Glutamatergic neuron (in vitro differentiated cells): Measurements from ENCODE around the gene OR52W1. TPM values are rescaled to one million over a fixed set of nuclear protein-coding genes. Genes with fewer than 3 reads are reported as not detected.
"Not testable (repeated sequence)": the region's sequence is repeated elsewhere in the genome, so short reads cannot be mapped to it uniquely, and the experiment has no call there.

ENCODE experiments used
- DNase-seq: peaks from one replicate; pipeline ENCODE4 v3.0.0; 2022
- H3K27ac Mint-ChIP-seq: one replicate; pipeline ENCODE4 v1.8.0; 2020; ENCODE audit warnings: mild to moderate bottlenecking, mixed read lengths, inconsistent platforms; ENCODE audit not compliant: unreplicated experiment
- H3K27me3 Mint-ChIP-seq: one replicate; pipeline ENCODE4 v1.8.0; 2020; ENCODE audit warnings: mild to moderate bottlenecking, moderate library complexity, mixed read lengths, inconsistent platforms; ENCODE audit not compliant: unreplicated experiment
- H3K36me3 Mint-ChIP-seq: one replicate; pipeline ENCODE4 v1.8.0; 2020; ENCODE audit warnings: mild to moderate bottlenecking, mixed read lengths, inconsistent platforms; ENCODE audit not compliant: unreplicated experiment
- H3K4me1 Mint-ChIP-seq: one replicate; pipeline ENCODE4 v1.8.0; 2020; ENCODE audit warnings: mild to moderate bottlenecking, low read depth, mixed read lengths, inconsistent platforms; ENCODE audit not compliant: unreplicated experiment
- H3K4me3 Mint-ChIP-seq: one replicate; pipeline ENCODE4 v1.8.0; 2020; ENCODE audit warnings: mild to moderate bottlenecking, mixed read lengths, inconsistent platforms; ENCODE audit not compliant: unreplicated experiment
- H3K9me3 Mint-ChIP-seq: one replicate; pipeline ENCODE4 v1.8.0; 2020; ENCODE audit warnings: mild to moderate bottlenecking, moderate library complexity, mixed read lengths, inconsistent platforms; ENCODE audit not compliant: unreplicated experiment
- CTCF ChIP-seq: fragments of 200-600 bp; sonication (generic); IDR thresholded peaks from one replicate; pipeline ENCODE4 v1.5.0; 2021; ENCODE audit not compliant: partially characterized antibody, unreplicated experiment
- total RNA-seq: library from RNA; stranded (reverse); fragmentation: NEBNext Ultra II Directional; extraction: Animal tissue kit (Norgen Biotek cat#: 25700); gene quantifications from one replicate; pipeline ENCODE4 v1.2.1, GENCODE V29; 2021; ENCODE audit not compliant: unreplicated experiment

Gene OR52W1
- total RNA-seq, 1 donor from 2014 or later: not detected

DNA sequence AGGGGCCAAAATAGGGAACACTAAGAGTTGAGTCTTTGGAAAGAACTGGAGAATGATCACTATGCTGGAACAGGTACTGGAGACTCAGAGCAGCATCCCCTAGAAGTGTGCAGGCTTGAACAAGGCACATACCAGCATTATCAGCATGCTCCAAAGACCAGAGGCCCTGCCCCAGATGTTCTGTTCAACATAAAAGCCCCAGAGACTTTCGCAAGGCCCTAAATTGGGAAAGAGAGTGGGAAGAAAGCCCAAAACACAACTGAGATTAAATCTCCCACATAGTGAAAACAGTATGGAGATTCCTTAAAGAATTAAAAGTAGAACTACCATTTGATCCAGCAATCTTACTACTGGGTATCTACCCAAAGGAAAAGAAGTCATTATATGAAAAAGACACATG is 49.2 kb downstream of the OR52W1 start:
- H3K4me1 Mint-ChIP-seq: peaks cover 11% of the 10 kb centered on the region
- DNase-seq: no peak
- no peak overlapping the region for H3K4me3 Mint-ChIP-seq
- H3K27me3 Mint-ChIP-seq: peaks cover 13% of the 10 kb centered on the region
- no peak for TF ChIP-seq CTCF
- H3K27ac Mint-ChIP-seq: no peak overlapping the region
- peaks cover 4% of the 10 kb centered on the region for H3K36me3 Mint-ChIP-seq
- no peaks in the 10 kb centered on the region for H3K9me3 Mint-ChIP-seq

DNA sequence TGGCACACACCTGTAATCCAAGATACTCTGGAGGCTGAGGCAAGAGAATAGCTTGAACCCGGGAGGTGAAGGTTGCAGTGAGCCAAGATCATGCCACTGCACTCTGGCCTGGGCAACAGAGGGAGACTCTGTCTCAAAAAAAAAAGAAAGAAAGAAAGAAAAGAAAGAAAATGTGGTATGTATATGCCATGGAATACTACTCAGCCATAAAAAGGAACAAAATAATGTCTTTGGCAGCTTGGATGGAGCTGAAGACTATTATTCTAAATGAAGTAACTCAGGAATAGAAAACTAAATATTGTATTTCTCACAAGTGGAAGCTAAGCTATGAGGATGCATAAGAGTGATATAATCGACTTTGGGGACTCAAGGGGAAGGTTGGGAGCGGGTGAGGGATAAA is 49.9 kb downstream of the OR52W1 start:
- not testable (repeated sequence) for H3K9me3 Mint-ChIP-seq, DNase-seq, H3K27me3 Mint-ChIP-seq, H3K4me3 Mint-ChIP-seq, H3K36me3 Mint-ChIP-seq, H3K27ac Mint-ChIP-seq
- H3K4me1 Mint-ChIP-seq: peaks cover 11% of the 10 kb centered on the region

Other genes starting within 250 kb of the OR52W1 start
- not detected for gene OR56A5, start 230.7 kb upstream of the OR52W1 start, total RNA-seq
- not detected for gene OR52L1, start 212.2 kb upstream of the OR52W1 start, total RNA-seq
- 0.34 TPM for gene OR56A4, start 192.3 kb upstream of the OR52W1 start, total RNA-seq
- gene OR56A1, start 168.5 kb upstream of the OR52W1 start, total RNA-seq: 0.15 TPM
- gene OR56B4, start 91.5 kb upstream of the OR52W1 start, total RNA-seq: not detected
- not detected for gene OR52B2, start 28.9 kb upstream of the OR52W1 start, total RNA-seq
- not detected for gene C11orf42, start 6.3 kb downstream of the OR52W1 start, total RNA-seq
- 25.3 TPM for gene FHIP1B, start 35.4 kb downstream of the OR52W1 start, total RNA-seq
- gene CNGA4, start 39.9 kb downstream of the OR52W1 start, total RNA-seq: not detected
- gene CCKBR, start 60.6 kb downstream of the OR52W1 start, total RNA-seq: 0.96 TPM
- gene CAVIN3, start 121.3 kb downstream of the OR52W1 start, total RNA-seq: 5.9 TPM
- gene SMPD1, start 191.2 kb downstream of the OR52W1 start, total RNA-seq: 38.5 TPM
- 142 TPM for gene APBB1, start 219.9 kb downstream of the OR52W1 start, total RNA-seq
- 9.6 TPM for gene HPX, start 241.8 kb downstream of the OR52W1 start, total RNA-seq